H1 (cell line): Measurements from ENCODE around the gene GNAO1.

Experiments used
- POLR2A ChIP-seq, 2 experiments: IDR thresholded peaks; 1 replicate in 1 of 2; 2 replicates in 1 of 2; pipeline ENCODE4 v1.6.1; 2011; ENCODE audit warnings: low read depth in 2 of 2, low read length in 2 of 2, mild to moderate bottlenecking in 2 of 2; ENCODE audit errors: control extremely low read depth in 1 of 2
- RAD21 ChIP-seq, 2 experiments: IDR thresholded peaks in 1 of 2; conservative IDR thresholded peaks in 1 of 2; 2 replicates each; pipeline ENCODE4 v1.6.1; 2011; ENCODE audit warnings: low read depth in 2 of 2, low read length in 2 of 2, improper control_type of control experiment in 1 of 2, inconsistent platforms in 1 of 2, mild to moderate bottlenecking in 1 of 2, moderate library complexity in 1 of 2
- SP2 ChIP-seq: IDR thresholded peaks from 2 replicates; pipeline ENCODE4 v1.6.1; 2012; ENCODE audit warnings: mild to moderate bottlenecking, low read length, inconsistent platforms
- TAF1 ChIP-seq: IDR thresholded peaks from 2 replicates; pipeline ENCODE4 v1.6.1; 2011; ENCODE audit warnings: mild to moderate bottlenecking, low read depth, low read length
- TF ChIP-seq, protein P1 (sequence below), 3 experiments: IDR thresholded peaks; 1 replicate in 2 of 3; 2 replicates in 1 of 3; pipeline versions ENCODE4 v1.5.1 to v1.6.1; 2011; ENCODE audit warnings: low read length in 3 of 3, mild to moderate bottlenecking in 3 of 3, inconsistent platforms in 2 of 3, low read depth in 1 of 3, moderate library complexity in 1 of 3; ENCODE audit not compliant: insufficient read depth in 1 of 3; ENCODE audit errors: control extremely low read depth in 1 of 3

GRCh38 chr16:56300891-56301850 is 109.9 kb downstream of the GNAO1 start:
- no peak for TF ChIP-seq TAF1
- no peak for TF ChIP-seq RAD21 (IDR thresholded peaks at IDR 0.05 in 1 of 2, conservative IDR thresholded peaks at IDR 0.05 in 1 of 2; ENCODE audit: low read depth in 2 of 2, low read length in 2 of 2)
- TF ChIP-seq POLR2A (IDR thresholded peaks at IDR 0.05; ENCODE audit: control extremely low read depth in 1 of 2, low read depth in 2 of 2, low read length in 2 of 2): no peak
- TF ChIP-seq, protein P1, sequence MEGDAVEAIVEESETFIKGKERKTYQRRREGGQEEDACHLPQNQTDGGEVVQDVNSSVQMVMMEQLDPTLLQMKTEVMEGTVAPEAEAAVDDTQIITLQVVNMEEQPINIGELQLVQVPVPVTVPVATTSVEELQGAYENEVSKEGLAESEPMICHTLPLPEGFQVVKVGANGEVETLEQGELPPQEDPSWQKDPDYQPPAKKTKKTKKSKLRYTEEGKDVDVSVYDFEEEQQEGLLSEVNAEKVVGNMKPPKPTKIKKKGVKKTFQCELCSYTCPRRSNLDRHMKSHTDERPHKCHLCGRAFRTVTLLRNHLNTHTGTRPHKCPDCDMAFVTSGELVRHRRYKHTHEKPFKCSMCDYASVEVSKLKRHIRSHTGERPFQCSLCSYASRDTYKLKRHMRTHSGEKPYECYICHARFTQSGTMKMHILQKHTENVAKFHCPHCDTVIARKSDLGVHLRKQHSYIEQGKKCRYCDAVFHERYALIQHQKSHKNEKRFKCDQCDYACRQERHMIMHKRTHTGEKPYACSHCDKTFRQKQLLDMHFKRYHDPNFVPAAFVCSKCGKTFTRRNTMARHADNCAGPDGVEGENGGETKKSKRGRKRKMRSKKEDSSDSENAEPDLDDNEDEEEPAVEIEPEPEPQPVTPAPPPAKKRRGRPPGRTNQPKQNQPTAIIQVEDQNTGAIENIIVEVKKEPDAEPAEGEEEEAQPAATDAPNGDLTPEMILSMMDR (IDR thresholded peaks at IDR 0.05; ENCODE audit: control extremely low read depth in 1 of 3, insufficient read depth in 1 of 3, low read depth in 1 of 3, low read length in 3 of 3): no peak
- TF ChIP-seq SP2: no peak
